ENCODE results near the gene IER2.
"Not testable (repeated sequence)": the region's sequence is repeated elsewhere in the genome, so short reads cannot be mapped to it uniquely, and the experiment has no call there.

The IER2 gene

GRCh38 chr19:13165162-13165997, 15.2 kb downstream of the IER2 start:
- DNase-seq = no peak

GRCh38 chr19:13166151-13166550, 15.9 kb downstream of the IER2 start:
- DNase-seq = not testable (repeated sequence)

- no peak for DNase-seq
These were observed 19.6 kb downstream of the IER2 start for GRCh38 chr19:13169769-13170168.

- no peak for DNase-seq
These were observed 20.9 kb downstream of the IER2 start for GRCh38 chr19:13171146-13171545.

- no peak for DNase-seq
These were observed 22.3 kb downstream of the IER2 start for GRCh38 chr19:13172346-13173138.

GRCh38 chr19:13173139-13173737, 23.0 kb downstream of the IER2 start:
- no peak for DNase-seq

GRCh38 chr19:13176345-13176744, 26.1 kb downstream of the IER2 start:
- no peak for DNase-seq

GRCh38 chr19:13177584-13177983, 27.4 kb downstream of the IER2 start:
- not testable (repeated sequence) for DNase-seq

- DNase-seq = not testable (repeated sequence)
These were observed 28.1 kb downstream of the IER2 start for GRCh38 chr19:13178291-13178690.

- DNase-seq = no peak
These were observed 31.7 kb downstream of the IER2 start for GRCh38 chr19:13181747-13182388.

GRCh38 chr19:13184926-13185325, 34.7 kb downstream of the IER2 start:
- DNase-seq = not testable (repeated sequence)

GRCh38 chr19:13185763-13186657, 35.8 kb downstream of the IER2 start:
- not testable (repeated sequence) for DNase-seq

- not testable (repeated sequence) for DNase-seq
These were observed 36.5 kb downstream of the IER2 start for GRCh38 chr19:13186688-13187087.

GRCh38 chr19:13187419-13187818, 37.2 kb downstream of the IER2 start:
- no peak for DNase-seq

- no peak for DNase-seq
These were observed 39.4 kb downstream of the IER2 start for GRCh38 chr19:13189600-13189999.

GRCh38 chr19:13190781-13191540, 40.8 kb downstream of the IER2 start:
- DNase-seq = no peak

GRCh38 chr19:13195678-13196077, 45.5 kb downstream of the IER2 start:
- DNase-seq = no peak

GRCh38 chr19:13198634-13199033, 48.4 kb downstream of the IER2 start:
- DNase-seq = no peak

GRCh38 chr19:13202112-13202511, 51.9 kb downstream of the IER2 start:
- DNase-seq = not testable (repeated sequence)

Measured in SIG-M5 (cell line).